HG03139 (cell line): ENCODE data around the gene ZFAND3.
"Not testable (repeated sequence)": the region's sequence is repeated elsewhere in the genome, so short reads cannot be mapped to it uniquely, and the experiment has no call there.

Experiments used
- ATAC-seq: cut with Tn5 transposase; IDR thresholded peaks from one replicate; pipeline ENCODE4 v1.9.1; 2021; ENCODE audit not compliant: unreplicated experiment

Gene ZFAND3

DNA sequence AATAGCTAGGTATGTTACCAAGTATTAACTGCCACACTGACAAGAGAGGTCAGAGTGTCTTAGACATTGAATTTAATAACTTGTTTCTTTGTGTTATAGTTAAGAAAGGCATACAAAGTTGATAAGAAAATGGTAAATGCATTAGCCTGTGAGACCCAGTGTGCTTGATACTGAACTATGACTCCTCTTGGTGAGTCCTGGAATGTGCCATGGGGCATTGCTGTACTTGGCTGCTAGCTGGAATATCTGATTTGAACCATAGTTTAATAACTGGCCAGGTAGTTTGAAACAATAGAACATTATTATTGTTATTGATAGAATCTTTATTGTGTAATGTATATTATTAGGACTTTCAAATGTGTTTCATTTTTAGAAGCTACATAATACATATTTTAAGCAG, 70.0 kb downstream of the ZFAND3 start:
- no peak for ATAC-seq

- ATAC-seq: no peak
These were observed 71.5 kb downstream of the ZFAND3 start for GRCh38 chr6:37891072-37891471.

GRCh38 chr6:37893257-37893656, 73.7 kb downstream of the ZFAND3 start:
- ATAC-seq: no peak

GRCh38 chr6:37893734-37894133, 74.2 kb downstream of the ZFAND3 start:
- ATAC-seq: not testable (repeated sequence)

DNA sequence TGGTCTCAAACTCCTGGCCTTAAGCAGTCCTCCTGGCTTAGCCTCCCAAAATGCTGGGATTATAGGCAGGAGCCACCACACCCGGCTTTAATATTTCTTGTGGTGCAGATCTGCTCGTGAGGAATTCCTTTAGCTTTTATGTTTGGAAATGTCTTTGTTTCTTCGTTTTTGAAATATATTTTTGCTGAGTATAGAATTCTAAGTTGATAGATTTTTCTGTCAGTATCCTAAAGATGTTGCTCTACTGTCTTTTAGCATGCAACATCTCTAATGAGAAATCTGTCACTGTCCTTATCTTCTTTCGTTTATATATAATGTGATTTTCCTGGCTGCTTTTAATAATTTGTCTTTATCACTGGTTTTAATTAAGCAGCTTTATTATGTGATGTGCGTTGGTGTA, 75.1 kb downstream of the ZFAND3 start:
- ATAC-seq: no peak

DNA sequence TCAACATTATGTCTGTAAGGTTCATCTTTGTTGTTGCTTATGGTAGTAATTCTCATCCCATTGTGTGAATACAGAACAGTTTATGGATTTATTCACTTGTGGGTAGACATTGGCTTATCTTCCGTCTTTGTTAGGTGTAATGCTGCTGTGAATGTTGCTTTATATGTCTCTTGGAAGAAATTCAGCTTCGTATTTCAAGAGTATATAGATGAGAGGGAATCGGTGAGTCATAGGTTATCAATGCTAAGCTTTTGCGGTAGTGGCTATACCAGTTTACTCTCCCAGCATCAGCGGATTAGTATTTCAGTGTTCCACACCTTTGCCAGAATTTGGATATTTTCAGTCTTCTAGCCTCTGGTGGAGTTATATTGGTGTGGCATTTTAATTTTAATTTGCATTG, 77.8 kb downstream of the ZFAND3 start:
- no peak for ATAC-seq

DNA sequence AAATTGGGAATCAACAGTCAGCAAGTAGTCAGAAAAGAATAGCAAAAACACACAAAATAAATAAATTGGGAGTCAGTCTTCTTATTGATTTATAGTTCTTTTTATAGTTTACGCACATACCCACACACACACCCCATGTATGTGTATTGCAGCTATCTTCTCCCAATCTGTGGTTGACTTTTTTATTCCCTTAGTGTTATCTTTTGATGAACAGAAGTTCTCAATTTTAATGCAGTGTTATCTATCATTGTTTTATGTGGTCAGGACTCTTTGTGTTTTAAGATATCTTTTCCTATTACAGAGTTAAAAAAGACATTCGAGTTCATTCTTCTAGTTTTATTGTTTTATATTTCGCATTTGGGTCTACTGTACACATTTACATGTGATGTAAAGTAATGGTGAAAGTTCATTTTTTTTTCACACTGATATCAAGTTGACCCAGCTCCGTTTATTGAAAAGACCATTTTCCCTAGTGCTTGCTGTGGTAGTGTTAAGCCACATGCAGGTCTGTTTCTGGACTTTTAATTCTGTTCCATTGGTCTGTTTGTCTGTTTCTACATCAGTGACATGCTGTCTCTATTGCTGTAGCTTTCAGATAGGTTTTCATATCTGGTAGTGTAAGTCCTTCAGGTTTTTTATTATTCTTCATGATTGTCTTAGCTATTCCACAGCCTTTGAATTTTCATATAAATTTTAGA, 78.4 kb downstream of the ZFAND3 start:
- no peak for ATAC-seq

GRCh38 chr6:37903351-37904340, 84.1 kb downstream of the ZFAND3 start:
- no peak for ATAC-seq

DNA sequence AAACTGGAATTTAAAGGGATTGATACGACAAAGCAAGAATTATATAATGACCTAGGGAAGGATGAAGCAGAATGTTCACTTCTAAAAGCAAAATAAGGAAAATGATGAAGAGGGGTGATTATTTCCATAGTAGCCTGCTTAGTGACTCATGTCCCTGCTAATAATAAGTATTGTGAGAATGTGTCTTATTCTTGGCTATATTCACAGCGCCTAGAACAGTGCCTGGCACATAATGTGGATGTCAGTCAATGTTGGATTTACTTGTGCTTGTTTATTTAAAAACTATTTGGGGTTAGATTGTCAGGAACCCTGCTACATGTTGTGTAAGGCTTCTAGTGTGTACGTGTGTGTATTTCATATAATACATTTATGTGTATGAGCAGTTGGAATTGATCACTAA, 85.1 kb downstream of the ZFAND3 start:
- ATAC-seq: no peak

GRCh38 chr6:37906121-37906520, 86.6 kb downstream of the ZFAND3 start:
- no peak for ATAC-seq

DNA sequence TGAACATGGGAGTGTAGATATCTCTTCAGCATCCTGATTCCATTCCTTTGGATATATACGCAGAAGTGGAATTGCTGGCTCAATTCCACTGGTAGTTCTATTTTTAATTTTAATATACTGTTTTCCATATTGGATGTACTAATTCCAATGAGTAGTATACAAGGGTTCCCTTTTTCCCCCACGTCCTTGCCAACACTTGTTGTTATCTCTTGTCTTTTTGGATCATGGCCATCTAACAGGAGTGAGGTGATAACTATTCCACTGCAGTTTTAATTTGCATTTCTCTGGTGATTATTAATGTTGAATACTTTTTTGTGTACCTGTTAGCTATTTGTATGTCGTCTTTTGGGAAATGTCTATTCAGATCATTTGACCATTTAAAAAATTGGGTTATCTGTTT, 91.5 kb downstream of the ZFAND3 start:
- ATAC-seq: no peak

DNA sequence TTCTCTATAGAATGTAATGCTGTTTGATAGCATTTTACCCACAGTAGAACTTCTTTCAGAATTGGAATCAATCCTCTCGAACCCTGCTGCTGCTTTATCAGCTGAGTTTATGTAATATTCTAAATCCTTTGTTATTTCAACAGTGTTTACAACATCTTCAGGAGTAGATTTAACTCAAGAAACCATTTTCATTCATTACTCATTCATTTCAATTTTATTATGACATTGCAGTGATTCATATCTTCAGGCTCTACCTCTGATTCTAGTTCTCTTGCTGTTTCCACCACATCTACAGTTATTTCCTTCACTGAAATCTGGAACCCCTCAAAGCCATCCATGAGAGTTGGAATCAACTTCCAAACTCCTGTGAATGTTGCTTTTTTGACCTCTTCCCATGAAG, 93.7 kb downstream of the ZFAND3 start:
- no peak for ATAC-seq

DNA sequence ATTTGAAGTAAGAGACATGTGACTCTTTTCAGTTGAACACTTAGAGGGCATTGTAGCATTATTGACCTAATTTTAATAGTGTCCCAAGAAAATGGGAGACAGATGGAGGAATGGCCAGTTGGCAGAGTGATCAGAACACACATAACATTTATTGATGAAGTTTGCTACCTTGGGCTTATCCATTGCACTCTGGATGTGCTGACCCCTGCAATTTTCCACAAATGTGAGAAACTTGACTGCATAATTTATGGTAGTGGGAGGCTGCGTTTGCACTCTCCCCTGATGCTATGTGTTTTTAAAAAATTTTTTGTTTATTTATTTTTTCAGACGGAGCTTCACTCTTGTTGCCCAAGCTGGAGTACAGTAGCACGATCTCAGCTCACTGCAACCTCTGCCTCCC, 95.9 kb downstream of the ZFAND3 start:
- ATAC-seq: no peak

GRCh38 chr6:37916149-37916548, 96.6 kb downstream of the ZFAND3 start:
- no peak for ATAC-seq

DNA sequence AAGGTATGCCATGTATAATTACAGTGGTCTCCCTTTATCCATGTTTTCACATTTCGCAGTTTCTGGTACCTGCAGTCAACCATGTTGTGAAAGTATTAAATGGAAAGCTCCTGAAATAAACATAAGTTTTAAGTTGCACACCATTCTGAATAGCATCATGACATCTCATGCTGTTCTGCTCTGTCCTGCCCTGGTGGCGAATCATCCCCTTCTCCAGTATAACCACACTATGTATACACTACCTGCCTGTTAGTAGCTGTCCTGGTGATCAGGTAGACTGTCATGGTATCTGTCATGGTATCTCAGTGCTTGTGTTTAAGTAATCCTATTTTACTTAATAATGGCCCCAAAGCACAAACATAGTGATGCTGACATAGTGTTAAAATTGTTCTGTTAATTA, 97.1 kb downstream of the ZFAND3 start:
- ATAC-seq: no peak

GRCh38 chr6:37917566-37917965, 98.0 kb downstream of the ZFAND3 start:
- ATAC-seq: no peak

GRCh38 chr6:37919417-37920157, 100.1 kb downstream of the ZFAND3 start:
- ATAC-seq: no peak

GRCh38 chr6:37920667-37921066, 101.1 kb downstream of the ZFAND3 start:
- no peak for ATAC-seq

DNA sequence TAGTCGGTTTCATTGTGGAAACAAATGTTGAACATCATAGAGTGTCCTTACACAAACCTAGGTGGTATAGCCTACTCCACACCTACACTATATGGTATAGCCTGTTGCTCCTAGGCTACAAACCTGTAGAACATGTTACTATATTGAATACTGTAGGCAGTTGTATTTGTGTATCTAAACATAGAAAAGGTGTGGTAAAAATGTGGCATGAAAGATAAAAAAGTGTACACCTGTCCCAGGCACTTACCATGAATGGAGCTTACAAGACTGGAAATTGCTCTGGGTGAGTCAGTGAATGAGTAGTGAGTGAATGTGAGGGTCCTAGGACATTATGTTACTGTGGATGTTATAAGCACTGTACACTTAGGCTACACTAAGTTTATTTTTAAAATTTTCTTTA, 103.0 kb downstream of the ZFAND3 start:
- no peak for ATAC-seq

GRCh38 chr6:37923514-37923913, 104.0 kb downstream of the ZFAND3 start:
- ATAC-seq: no peak

- ATAC-seq: no peak
These were observed 107.1 kb downstream of the ZFAND3 start for GRCh38 chr6:37926661-37927060.

DNA sequence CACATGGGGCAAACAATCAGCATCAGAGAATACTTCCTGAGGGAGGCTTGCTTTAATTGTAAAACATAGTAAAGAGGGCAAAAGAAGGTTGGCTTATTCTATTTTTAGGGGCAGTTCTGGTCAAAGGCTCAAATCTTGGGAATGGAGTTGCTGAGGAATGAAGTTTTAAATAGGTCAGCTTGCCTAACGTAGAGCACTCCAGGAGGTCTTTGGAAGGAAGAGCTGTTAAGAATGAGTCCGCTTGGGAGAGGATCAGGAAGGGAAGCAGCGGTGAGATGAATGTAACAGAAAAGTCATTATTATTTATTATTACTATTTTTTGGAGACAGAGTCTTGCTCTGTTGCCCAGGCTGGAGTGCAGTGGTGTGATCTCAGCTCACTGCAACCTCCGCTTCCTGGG, 108.7 kb downstream of the ZFAND3 start:
- ATAC-seq: no peak
